Medulla oblongata (tissue), 1 donor: ENCODE results near the gene SLC22A1.
A peak's percentile ranks its signal among the peaks of the same experiment; 100 is the strongest.
"Not testable (repeated sequence)": the region's sequence is repeated elsewhere in the genome, so short reads cannot be mapped to it uniquely, and the experiment has no call there.

Experiments
- DNase-seq: peaks from one replicate; pipeline ENCODE4 v3.0.0-alpha.2; 2015; ENCODE audit errors: extremely low spot score

Gene SLC22A1

DNA sequence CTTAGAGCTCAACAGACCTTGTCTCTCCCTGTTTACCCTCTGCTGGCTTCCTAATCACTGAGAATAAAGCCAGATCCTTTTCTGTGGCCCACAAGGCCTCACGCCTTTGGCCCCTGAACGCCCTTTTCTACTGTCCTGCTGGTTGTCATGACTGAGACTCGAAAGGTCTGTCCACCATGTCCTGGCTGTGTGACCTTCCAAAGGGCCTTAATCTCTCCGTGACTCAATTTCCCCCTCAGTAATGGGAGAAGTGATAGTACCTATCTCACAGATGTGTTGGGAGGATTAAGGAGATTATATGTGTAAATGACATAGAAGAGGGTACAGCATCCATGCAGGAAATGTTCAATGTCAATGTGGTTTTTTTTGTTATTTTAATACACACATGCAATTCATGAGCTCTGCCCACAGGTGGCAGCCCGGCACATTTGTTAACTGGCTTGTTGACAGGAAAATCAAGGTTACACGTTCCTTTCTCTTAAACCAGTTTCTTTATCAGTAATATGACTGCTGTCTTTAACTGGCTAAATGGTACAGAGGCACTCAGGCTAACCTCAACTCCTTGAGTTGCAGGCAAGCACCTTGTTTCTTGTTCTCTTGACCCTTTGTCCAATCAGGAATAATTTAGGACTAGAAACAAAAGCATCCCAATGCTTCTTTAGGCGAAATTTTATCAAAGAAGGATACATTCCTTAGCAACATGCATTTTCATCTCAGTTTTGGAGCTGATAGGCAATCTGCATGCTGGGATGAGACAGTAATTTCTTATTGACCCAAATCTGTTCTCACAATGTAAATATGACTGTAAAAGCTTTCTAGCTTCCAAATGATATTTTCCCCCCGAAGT lies 16.6 kb downstream of the SLC22A1 start:
- peak; percentile 46 for DNase-seq

DNA sequence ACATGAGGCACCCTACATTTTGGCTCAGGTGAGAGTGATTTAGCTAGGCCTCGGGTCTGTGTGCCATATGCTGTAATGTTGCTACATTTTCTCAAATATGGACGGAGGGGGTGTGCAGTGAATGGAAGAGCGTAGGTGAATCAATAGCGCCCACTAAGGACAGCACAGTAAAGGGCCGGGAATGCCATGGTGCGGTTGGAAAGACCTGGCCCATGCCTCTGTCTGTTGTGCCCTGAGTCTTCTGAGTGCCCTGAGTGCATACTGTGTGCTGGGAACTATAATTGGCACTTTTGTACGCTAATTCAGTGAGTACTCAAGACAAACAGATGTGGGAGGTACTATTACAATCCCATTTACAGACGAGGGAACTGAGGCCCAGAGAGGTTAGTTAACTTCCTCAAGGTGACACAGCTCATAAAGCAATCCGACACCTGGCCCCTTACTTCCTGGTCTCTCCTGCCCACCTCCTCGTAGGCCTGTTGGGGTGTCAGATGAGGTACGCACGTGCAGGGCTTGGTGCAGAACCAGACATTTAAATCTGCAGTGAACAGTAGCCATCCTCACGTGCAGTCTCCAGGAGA lies 17.3 kb downstream of the SLC22A1 start:
- DNase-seq = no peak

DNA sequence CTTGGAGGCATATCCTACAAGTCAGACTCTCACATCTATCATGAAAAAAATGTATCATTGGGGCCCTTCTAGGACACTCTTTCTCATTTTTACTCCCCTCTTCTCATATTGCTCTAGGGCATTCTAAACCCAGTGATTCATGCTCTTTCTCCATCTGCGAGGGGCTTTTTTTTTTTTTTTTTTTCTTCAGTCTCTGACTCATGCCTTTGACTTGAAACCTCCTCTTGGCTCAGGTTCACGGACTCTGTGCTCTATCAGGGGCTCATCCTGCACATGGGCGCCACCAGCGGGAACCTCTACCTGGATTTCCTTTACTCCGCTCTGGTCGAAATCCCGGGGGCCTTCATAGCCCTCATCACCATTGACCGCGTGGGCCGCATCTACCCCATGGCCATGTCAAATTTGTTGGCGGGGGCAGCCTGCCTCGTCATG lies 17.8 kb downstream of the SLC22A1 start:
- DNase-seq = no peak

DNA sequence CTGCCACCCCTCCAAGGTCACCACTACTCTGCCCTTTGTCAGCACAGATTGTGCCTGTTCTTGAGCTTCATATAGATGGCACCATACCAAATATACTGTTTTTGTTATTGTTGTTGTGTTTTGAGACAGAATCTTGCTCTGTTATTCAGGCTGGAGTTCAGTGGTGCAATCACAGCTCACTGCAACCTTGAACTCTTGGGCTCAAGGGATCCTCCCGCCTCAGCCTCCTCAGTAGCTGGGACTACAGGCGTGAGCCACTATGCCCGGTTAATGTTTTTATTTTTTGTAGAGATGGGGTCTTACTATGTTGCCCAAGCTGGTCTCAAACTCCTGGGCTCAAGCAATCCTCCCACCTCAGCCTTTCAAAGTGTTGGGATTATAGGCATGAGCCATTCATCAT lies 18.9 kb downstream of the SLC22A1 start:
- not testable (repeated sequence) for DNase-seq

DNA sequence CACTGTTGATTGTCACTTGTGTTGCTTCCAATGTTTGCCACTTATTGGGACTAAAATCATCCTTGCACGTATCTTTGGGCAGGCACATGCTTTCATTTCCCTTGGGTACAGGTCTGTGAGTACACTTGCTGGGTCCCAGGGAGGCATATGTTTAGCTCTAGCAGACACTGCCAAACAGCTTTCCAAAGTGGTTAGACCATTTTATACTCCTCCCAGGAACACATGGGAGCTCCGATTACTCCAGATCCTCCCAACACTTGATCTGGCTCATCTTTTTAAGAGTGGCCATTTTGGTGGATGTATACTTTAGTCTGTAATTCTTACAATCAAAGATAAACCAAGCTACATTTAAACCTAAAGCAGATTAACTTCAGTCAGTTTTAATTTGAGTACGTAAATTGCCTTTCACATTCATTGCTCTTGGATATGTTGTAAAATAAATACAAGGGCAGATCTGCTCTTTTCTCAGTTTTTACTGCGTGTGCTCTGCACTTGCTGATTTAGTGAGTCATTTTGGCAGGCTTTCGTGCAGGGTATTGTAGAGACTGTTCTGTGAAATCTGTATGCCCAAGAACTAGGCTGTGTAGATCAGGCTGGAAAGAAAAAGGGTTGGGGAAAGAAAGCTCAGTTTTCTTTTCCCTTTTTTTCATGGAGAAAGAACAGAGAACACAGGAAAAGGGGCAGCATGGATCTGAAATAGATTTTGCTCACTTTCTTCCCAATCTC lies 19.5 kb downstream of the SLC22A1 start:
- peak; percentile 35 for DNase-seq

DNA sequence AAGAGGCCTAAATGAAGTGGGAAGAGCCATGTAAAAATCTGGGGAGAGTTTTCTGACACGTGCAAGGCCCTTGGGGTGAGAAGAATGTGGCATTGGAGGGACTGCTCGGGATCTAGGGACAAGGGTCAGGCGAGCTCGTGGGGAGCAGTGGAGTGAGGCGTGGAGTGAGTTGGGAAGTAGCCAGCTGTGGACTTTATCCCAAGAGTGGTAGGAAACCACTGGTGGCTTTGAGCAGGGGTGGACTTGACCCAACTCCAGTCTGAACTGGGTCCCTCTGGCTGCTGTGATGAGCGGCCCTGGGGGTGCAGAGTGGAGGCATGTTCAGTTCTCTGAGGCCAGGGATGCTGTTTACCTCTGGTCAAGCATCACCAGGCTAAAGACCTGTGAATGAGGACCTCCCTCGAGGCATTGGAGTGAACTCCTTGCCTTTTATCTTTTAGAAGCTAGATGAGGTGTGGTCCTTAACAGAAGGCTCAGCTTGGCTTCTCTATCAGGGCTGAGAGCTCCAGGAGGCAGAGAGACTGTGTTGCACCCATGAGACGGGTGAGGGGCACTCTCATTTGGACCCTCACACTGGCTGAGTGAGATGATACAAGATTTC lies 20.6 kb downstream of the SLC22A1 start:
- no peak for DNase-seq

DNA sequence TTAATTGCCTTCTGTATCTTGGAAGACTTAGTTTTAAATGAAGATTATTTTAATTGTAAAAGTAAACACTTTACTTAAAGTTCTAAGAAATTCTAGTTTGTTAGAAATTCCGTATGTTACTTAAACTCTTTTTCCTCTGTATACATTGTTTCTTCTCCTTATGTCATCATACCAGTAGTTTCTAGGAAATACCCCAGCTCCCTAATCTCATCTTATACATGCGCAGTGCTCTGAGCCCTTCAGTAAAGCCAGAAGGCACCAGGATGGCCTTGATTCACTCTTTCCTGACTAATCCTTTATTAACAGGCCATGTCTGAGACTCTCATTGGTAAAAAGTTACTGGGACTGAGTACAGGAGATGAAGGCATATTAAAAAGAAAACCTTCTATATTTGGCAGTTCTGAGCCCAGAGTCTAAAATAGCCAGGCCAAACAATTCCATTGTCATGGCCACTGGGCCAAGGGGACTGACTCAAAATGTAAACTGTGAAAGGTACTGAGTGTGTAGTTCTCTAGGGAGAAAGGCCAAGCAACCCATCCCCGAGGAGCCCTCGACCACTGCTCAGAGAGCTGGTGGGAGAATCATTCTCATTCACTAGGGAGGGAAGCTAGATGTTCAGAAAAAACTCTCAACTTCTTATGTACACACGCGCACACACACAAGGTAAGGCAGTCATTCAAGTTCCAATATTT lies 25.0 kb downstream of the SLC22A1 start:
- no peak for DNase-seq

DNA sequence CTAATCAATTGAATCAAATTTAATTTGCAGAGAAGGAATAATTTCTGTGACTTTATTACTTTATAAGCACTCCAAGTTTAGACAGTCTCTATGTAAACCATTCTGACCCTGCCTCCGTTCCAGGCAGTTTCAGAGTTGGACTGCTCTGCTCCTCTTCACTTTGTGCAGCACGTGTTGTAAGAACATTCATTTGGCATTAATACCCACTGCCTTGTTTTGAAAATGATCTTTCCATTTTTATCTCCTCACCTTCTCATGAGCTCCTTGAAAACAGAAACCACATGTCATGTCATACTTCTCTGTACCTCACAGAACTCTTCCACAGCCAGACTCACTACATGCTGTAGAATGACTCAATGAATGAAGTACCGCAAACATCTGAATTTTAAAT lies 25.5 kb downstream of the SLC22A1 start:
- no peak for DNase-seq

DNA sequence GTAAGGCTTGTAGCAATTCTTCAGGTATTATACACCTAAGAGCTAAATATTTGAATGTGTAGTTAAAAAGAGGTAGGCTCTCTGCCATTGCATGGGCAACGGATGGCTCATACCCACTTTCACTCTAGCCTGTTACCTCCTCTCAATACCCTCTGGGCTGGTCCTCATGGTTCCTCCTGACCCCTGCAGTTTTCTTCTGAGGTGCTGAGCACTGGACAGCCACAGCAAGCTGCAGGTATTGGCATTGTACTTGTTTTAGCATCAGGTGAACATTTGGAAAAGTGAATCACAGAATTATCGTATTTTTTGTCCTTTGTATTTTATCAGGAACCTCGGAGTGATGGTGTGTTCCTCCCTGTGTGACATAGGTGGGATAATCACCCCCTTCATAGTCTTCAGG lies 32.9 kb downstream of the SLC22A1 start:
- DNase-seq = no peak

DNA sequence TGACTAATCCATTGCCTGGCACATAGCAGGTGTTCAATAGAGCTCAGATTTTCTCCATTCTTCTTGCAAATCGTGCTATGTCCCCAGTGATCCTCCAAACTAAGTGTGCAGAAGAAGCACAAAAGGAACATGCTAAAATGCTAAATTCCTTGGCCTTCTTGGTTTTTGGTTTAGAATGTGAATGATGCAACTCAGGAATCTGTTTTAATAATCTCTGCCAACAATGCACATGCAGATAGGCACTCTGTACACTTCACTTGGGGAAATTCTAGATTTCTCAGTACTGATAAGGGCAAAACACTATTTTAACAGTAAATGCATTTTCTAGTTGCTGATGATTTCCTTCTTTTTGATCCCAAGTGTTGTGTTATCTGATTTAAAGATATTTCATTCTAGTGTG lies 35.2 kb downstream of the SLC22A1 start:
- DNase-seq = no peak

DNA sequence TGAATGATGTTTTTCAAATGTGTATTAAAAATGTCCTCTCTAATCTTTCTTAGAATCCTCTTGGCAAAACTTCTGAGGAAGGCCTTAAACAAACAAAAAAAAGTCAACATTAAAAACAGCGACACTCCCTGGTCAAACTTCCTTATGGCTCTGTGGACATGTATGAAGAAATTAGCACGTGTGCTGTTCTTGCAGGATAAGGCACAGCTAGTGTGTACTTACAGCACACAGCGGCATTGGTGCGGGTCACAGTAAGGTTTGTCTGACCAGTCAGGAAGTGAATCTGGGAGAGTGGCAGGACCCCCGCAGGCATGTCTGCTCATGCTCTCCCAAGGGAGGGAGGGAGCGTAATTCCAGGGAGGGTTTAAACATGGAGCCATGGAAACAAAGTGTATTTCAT lies 38.8 kb downstream of the SLC22A1 start:
- DNase-seq = no peak

DNA sequence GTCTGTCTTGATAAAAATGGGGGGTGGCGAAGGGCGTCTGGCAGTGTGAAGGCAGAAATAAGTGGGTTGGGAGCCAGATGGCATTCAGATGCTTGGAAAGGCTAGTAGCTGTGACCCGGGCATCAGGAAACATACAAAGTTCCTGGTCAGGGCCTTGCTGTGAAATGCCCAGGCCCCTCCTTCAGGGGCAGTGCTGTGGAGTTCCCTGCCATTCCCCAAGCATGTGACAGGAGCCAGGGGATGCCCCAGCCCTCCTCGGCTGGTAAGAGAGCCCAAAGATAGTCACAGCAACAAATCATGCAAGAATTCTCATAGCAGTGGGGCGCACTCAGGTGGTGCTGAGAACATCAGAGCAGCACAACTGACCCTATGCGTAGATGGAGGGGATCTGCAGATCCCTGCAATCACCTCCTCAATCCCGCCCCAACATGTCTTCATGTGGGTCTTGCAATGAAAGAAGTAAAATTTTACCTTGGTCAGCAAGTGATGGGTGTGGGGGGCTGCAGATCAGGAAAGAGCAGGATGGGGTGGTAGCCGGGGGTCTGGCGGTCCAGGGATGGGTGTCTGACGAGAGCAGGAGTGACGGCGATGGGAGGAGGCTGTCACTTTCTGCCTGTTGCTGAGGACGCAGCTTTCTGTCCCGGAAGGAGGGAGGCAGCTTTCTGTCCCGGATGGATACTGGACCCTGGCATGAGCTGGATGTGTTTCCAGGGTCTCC lies 39.5 kb downstream of the SLC22A1 start:
- no peak for DNase-seq

DNA sequence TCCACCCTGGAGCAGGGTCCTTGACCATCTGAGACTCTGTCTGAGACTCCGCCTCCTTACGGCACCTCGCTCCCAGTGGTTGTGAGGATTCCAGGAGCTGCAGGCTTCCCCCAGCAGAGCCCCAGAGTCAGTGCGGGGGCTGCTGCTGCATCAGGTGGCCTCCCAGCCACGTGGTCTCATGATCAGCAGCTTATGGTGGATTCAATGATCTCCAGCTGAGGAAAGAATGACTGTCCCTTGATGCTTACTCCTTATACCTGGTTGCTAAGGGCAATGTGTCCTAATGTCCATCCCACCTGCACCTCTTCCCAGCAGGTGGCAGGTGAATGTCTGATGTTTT lies 40.0 kb downstream of the SLC22A1 start:
- DNase-seq = no peak

DNA sequence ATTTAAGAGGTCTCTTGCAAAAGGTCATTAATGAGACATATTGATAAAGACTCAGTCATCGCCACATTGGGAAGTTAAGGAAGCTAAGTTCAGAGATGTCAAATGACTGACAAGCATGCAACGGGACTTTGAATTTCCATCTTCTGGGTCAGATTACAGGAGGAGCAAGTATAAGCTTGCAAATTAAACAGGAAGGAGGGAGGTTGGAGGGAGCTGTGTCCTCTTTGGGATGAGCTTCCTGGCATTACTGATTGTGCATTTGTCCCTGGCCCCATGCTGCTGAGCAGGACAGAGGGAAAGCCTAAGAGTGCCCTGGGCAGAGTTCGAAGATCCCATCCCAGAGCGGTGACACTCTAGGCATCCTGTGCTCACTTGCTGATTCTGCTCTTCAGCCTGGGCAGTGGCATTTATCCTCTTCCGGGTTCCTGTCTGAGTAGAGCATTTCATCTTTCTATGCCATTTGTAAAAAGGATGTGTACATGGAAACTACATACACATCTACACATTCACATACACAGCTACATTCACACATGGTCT lies 40.5 kb downstream of the SLC22A1 start:
- DNase-seq = no peak

DNA sequence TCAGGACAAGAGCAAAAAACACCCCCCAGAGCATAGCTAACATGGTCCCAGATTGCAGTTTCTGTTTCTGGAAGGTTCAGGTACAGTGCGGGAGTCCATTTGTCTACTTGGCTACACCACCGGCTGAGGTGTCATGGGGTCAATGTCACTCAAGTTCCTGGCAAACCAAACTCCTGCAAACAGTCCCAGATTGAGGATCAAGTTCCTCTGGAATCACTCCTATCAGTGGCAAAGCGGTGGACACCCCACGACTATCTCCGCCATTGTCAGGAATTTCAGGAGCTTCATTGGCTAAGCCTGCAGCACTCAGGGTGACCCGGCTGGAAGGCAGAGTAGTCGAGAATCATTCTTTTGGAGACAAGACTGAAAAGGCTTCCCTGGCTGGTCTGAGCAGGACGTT lies 41.8 kb downstream of the SLC22A1 start:
- no peak for DNase-seq

DNA sequence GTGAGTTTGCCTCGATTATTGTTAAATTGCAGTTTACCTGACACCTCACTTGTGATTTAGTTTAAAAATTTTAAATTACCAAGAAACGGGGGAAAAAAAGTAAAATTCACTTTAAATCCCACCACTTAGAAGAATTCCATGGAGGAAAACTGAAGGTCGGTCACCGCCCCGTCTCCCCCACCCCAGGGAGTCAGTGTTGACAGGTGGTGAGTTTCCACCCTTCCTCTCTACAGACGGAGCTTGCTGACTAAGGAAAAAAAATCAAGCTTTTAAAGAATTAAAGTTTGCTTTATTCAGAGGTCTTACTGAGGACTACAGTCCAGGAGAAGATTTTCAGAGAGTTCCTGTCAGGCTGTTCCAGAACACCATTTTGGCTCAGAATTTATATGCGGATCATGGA lies 42.3 kb downstream of the SLC22A1 start:
- DNase-seq = no peak

DNA sequence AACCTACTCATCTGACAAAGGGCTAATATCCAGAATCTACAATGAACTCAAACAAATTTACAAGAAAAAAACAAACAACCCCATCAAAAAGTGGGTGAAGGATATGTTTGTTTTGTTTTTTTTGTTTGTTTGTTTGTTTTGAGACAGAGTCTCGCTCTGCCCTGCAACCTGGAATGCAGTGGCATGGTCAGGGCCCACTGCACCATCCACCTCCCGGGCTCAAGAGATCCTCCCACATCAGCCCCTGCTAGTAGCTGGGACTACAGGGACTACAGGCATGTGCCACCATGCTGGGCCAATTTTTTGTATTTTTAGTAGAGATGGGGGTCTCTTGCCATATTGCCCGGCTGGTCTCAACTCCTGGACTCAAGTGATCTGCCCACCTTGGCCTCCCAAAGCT lies 44.3 kb downstream of the SLC22A1 start:
- DNase-seq = not testable (repeated sequence)

DNA sequence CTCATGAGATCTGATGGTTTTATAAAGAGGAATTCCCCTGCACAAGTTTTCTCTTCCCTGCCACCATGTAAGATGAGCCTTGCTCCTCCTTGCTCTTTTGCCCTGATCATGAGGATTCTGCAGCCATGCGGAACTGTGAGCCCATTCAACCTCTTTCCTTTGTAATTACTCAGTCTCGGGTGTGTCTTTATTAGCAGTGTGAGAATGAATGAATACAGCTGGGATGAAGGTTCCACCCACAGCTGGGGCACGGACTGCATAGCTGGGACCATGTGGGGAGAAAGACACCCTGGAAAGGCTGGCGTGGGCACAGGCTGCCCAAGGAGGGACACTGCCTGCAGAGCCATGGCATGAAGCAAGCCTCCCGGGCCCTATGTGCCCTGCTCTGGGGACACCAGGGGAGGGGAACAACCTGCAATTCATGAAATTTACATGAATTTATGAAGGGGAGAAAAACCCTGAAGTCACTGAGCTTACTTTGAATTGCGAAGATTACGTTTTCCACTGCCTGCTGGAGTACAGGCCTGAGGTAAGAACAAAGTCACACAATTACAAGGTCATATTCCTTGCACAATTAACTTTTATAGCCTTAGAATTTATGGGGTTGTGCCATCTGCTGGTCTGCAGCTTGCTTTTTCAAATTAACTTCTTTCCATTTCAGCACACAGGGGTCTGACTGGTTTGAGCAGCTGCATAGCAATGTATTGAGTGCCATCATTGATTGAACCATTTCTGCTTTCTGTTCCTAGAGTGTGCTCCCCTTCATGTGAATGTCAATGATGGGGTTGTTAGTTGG lies 46.2 kb downstream of the SLC22A1 start:
- no peak for DNase-seq

DNA sequence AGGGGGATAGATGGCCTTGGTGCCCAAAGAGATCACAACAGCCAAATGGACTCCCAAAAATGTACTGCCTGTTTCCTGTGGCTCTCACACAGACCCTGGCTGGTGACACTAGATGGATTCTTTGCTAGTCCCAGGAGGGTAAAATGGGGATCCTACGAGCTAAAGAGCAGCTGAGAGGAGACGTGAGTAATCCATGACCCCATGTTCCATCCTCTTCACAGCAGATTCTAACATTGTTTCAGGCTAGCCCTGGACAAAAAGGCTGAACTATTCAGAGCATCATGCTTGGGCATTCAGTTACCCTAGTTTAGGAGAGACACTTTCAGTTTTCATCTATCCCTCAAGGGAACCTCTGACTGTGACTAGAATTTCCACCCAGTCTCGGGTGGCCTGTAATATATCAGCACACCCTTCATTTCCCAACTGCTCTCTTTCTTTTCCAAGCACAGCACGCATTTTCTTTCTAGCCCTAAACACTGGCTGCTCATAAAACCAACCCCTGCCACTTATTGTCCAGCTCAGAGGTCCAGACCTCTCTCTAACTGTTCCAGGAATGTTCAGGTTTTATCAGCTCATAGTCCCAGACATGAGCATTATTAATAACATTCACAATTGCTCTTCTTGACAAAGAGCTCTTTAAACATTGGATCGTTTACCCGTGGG lies 48.5 kb downstream of the SLC22A1 start:
- DNase-seq = no peak

DNA sequence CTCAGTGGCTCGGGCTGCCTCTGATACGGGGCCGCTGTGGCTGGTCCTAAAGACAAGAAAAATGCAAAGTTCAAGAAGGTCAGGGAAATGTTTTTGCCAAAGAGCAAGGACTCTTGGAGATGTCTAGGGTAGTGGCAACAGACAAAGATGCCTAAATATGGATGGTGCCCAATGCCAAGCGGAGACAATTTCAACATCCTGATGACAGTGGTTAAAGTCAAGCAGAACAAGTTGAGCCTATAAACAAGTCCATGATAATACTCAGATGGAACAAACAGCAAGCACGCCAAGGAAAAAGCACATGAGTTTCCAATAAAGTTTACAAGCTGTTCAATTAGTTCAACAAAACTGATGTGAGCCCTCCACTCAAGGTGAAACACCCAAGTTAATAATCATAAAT lies 51.1 kb downstream of the SLC22A1 start:
- no peak for DNase-seq
